Adrenal gland (tissue), 5 donors: Measurements from ENCODE around the gene CENPE.

ENCODE experiments used
- CTCF ChIP-seq, 6 experiments: fragments of 450-650 bp in 4 of 6; fragments of 200-600 bp in 2 of 6; sonication (generic) in 1 of 6; IDR thresholded peaks; 1 replicate in 5 of 6; 2 replicates in 1 of 6; pipeline versions ENCODE4 v1.5.1 to v1.8.0; 2016 to 2021; ENCODE audit warnings: antibody characterized with exemption in 6 of 6, mild to moderate bottlenecking in 2 of 6, moderate library complexity in 1 of 6
- POLR2A ChIP-seq, 2 donors: fragments of 450-650 bp; IDR thresholded peaks; one replicate each; pipeline ENCODE4 v1.6.1; 2017; ENCODE audit warnings: antibody characterized with exemption in 2 of 2, mild to moderate bottlenecking in 2 of 2, moderate library complexity in 1 of 2
- donor health status: DM: no; HTN: no; CAD: no.

- TF ChIP-seq CTCF (IDR thresholded peaks at IDR 0.05) (no peak), POLR2A (IDR thresholded peaks at IDR 0.05) (no peak)
Observed at GRCh38 chr4:103201253-103201652, 3.1 kb upstream of the CENPE start.
